HEK293T (cell line): ENCODE measurements around the gene ZCCHC7.

Experiments used
- ARNT ChIP-seq: fragments of 450-650 bp; IDR thresholded peaks from 2 replicates; pipeline ENCODE4 v1.6.1; 2017; ENCODE audit warnings: mild to moderate bottlenecking
- BHLHE40 ChIP-seq: fragments of 450-650 bp; IDR thresholded peaks from 2 replicates; pipeline ENCODE4 v1.6.1; 2016; ENCODE audit warnings: mild to moderate bottlenecking, moderate library complexity, borderline replicate concordance
- ELF4 ChIP-seq: fragments of 450-650 bp; IDR thresholded peaks from 2 replicates; pipeline ENCODE4 v1.6.1; 2017; ENCODE audit warnings: antibody characterized with exemption
- FOXA1 ChIP-seq: fragments of 450-650 bp; IDR thresholded peaks from 2 replicates; pipeline ENCODE4 v1.6.1; 2016; ENCODE audit warnings: mild to moderate bottlenecking
- FOXK2 ChIP-seq: fragments of 450-650 bp; IDR thresholded peaks from 2 replicates; pipeline ENCODE4 v1.6.1; 2016; ENCODE audit warnings: mild to moderate bottlenecking
- FOXM1 ChIP-seq: fragments of 450-650 bp; IDR thresholded peaks from 2 replicates; pipeline ENCODE4 v1.6.1; 2017; ENCODE audit warnings: mild to moderate bottlenecking, borderline replicate concordance
- L3MBTL2 ChIP-seq: fragments of 450-650 bp; conservative IDR thresholded peaks from 2 replicates; pipeline ENCODE4 v1.6.1; 2016; ENCODE audit warnings: mild to moderate bottlenecking
- LEF1 ChIP-seq: fragments of 450-650 bp; IDR thresholded peaks from 2 replicates; pipeline ENCODE4 v1.6.1; 2017; ENCODE audit warnings: mild to moderate bottlenecking, borderline replicate concordance
- NFRKB ChIP-seq: fragments of 450-650 bp; IDR thresholded peaks from 2 replicates; pipeline ENCODE4 v1.6.1; 2016; ENCODE audit warnings: mild to moderate bottlenecking, moderate library complexity
- SP1 ChIP-seq: fragments of 450-650 bp; IDR thresholded peaks from 2 replicates; pipeline ENCODE4 v1.6.1; 2017
- SUZ12 ChIP-seq: fragments of 450-650 bp; IDR thresholded peaks from 2 replicates; pipeline ENCODE4 v1.6.1; 2016; ENCODE audit warnings: mild to moderate bottlenecking
- TARDBP ChIP-seq: fragments of 450-650 bp; IDR thresholded peaks from 2 replicates; pipeline ENCODE4 v1.6.1; 2016
- TF ChIP-seq, protein P1 (sequence below): fragments of 450-650 bp; IDR thresholded peaks from 2 replicates; pipeline ENCODE4 v1.6.1; 2016

DNA sequence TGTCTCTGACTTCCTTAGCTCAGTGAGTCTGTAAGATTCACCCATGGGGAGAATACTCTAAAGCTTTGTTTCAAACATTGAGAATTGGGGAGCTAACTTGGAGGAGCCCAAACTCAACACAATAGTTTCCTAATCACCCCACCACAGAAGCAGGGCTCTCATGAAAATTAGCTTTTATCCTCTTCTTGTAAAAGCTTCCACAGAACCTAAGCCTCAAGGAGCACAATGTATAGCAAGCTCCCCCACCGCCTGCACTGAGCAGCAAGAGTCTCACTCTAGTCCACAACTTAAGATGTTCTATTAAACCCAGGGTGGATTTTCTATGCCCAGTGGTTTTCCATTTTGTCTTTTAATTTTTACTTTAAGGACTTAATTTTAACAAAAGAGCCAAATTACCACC is 253.2 kb downstream of the ZCCHC7 start:
- TF ChIP-seq SP1 (no peak), TARDBP (no peak), SUZ12 (no peak), BHLHE40 (no peak), FOXM1 (no peak), L3MBTL2 (no peak), ELF4 (no peak), LEF1 (no peak), ARNT (no peak), FOXK2 (no peak), FOXA1 (no peak), NFRKB (no peak)
- TF ChIP-seq, protein P1, sequence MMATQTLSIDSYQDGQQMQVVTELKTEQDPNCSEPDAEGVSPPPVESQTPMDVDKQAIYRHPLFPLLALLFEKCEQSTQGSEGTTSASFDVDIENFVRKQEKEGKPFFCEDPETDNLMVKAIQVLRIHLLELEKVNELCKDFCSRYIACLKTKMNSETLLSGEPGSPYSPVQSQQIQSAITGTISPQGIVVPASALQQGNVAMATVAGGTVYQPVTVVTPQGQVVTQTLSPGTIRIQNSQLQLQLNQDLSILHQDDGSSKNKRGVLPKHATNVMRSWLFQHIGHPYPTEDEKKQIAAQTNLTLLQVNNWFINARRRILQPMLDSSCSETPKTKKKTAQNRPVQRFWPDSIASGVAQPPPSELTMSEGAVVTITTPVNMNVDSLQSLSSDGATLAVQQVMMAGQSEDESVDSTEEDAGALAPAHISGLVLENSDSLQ, result no peak
